GM19372 (cell line): ENCODE data around the gene RPL4.
"Not testable (repeated sequence)": the region's sequence is repeated elsewhere in the genome, so short reads cannot be mapped to it uniquely, and the experiment has no call there.

ENCODE experiments used
- ATAC-seq: cut with Tn5 transposase; IDR thresholded peaks from one replicate; pipeline ENCODE4 v1.9.1; 2021; ENCODE audit warnings: mild to moderate bottlenecking, low read depth, moderate library complexity; ENCODE audit not compliant: unreplicated experiment

Gene RPL4

DNA sequence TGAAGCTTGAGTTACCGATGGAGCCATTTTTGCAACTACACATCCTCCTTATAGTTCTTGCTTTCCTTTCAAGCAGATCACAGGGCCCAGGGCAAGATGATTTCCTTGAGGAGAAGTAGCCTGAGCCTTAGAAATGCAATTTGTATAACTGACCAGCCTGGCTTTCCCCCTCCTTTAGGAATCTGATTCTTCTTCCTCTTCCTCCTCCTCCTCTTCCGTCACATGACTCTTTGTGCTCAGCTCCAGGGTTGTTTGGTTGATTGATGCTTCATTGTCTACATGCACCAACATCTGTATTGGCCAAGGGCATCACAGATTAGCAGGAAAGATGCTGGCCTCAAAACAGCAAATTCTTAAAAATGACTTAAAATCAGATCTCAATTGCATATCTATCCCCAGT, 10.4 kb downstream of the RPL4 start:
- ATAC-seq: no peak

DNA sequence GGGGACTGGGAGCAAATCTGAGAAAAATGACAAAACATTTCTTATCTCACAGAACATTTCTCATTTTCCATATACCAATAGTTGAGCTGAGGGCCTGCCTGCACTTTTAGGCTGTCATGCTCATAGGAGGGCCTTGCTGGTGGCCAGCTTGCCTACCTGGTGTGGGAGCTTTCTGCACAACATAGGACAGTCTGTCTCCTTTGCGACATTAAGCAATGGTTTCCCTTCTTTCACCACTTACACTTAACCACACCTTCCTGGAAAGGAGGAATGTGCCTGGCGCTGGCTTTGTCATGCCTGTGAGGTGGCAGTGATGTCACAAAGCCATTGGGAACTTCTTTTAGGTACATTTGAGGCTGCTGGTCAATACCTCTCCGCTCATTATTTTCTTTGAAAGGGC, 12.8 kb downstream of the RPL4 start:
- ATAC-seq: no peak

DNA sequence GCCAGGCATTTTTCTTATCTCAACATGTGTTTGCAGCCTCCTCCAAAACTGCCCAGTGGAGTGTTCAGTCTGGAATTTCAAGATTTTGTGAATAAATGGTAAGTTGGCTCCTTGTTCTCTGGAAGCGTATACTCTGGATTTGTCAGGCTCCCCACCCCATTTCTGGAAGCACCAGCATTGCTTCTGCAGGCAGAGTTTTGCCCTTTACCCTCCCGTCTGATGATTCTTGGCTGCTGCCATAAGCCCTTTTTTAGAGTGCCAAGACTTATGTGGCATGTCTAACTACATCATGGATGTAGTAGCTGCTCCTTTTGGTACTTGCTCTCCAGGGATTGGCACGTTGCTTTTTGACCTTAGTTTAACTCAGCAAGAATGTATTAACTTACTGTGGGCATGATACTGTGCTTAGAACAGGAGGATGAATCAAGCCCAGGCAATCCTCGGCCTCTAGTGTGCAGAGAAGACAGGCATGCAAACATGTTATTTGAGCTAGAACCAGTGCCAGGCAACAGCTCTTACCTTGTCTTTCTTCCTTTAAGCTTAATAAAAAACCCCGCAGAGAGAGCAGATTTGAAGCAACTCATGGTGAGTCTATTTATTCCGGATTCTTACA, 15.4 kb downstream of the RPL4 start:
- no peak for ATAC-seq

- ATAC-seq: no peak
Observed at GRCh38 chr15:66488525-66488924, 16.1 kb downstream of the RPL4 start.

DNA sequence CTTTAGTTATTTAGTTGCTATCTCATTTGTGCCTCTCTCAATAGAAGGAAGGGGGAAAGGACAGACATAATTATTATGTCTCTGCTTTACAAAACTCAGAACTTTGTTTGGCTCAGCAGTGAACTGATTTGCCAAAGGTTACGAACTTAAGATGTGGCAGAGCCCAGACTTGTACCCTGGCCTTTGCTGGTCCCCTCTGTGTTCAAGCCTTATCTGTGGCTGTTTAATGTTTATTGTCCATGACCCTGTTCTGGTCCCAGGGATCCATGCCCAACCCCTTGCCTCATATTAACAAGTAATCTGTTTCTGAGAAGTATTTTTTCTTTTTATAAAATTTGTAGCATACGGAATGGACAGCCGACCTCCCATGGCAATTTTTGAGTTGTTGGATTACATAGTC, 17.8 kb downstream of the RPL4 start:
- ATAC-seq: no peak

DNA sequence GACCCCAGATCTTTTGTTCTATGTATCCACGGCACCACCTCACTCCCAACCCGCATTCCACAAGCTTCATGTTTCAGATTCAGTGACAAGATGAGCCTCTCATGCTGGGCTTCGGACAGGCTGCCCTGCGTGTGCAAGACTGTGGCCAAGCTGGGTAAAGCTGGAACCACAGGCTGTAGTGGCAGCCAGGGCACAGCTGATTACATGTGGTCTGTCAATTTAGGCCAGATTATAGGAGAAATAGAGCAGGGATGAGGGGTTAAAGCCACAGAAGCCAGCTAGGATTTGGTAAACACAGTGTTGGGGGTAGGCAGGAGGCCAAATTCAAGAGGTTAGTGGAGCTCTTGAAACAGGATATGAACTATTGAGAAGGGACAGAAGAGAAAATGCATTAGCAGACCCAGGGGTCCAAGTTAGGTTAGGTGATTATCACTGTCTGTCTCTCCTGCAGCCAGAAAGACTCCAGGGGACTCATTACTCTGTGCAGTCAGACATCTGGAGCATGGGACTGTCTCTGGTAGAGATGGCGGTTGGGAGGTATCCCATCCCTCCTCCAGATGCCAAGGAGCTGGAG, 20.0 kb downstream of the RPL4 start:
- no peak for ATAC-seq

- no peak for ATAC-seq
Observed at GRCh38 chr15:66483131-66483566, 21.5 kb downstream of the RPL4 start.

DNA sequence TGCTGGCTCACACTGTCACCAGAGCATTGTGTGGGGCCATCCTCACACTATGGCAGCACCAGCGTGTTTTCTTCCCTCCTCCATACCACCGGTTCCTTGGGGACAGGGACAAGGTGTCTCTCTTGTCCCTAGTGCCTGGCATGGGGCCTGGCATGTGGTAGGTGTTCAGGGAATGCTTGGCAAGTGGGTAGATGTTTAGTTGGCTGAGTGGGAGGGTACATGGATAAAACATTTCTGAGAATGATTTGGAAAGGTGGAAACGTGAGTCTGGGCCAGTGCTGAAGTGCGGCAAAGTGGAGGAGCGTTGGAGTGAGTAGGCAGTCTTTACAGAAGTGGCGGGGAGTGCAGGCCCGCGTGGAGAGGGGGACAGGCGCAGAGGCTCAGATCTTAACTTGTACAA, 22.1 kb downstream of the RPL4 start:
- no peak for ATAC-seq

DNA sequence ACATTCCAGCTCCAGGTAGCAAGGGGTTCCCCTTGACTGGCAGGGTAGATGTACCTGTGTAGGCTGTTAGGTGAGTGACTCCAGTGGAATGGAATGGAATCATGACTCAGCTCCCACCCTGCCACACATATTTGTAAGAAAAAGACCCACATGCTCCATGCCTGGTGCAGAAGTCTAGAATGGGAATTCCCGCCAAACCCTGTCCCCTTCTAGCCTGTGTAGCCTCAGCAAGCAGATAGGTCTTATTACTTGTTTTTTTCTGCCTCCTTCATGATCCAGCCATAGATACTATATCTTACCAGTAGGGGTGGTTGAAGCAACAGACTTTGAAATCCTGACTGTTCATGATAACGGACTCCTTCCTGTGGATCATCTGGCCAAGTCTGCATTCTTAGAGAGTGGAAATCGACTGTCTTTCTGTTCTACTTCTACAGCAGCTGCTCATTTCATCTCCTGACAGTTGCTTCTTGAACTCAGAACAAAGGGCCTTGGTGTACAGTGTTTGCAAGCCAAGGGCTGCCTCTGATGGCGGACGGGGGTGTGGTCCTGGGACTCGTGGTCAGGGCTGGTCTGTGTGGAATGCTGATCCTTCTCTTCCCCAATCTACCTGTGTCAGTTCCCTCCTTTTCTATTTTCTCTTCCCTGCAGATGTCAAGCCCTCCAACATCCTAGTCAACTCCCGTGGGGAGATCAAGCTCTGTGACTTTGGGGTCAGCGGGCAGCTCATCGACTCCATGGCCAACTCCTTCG, 23.4 kb downstream of the RPL4 start:
- ATAC-seq: no peak

- ATAC-seq: no peak
Observed at GRCh38 chr15:66480267-66480666, 24.4 kb downstream of the RPL4 start.

DNA sequence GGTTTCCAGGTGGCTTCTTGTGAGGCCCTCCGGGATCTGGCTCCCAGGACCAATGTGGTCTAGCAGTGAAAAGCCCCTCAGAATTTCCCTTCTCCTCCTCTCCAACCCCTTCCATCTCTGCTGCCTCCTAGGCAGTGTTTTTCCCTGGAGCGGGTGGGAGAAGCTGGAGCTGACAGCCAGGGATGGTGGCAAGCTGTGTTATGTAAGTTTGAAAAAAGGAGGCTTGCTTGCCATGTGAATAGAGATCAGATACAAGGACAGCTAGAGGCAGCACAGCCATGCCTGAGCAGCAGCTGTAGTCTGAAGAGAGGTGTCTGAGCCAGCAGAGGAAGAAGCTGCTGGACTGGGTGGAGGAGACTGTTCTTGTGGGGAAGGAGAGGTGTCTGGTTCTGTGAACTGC, 27.6 kb downstream of the RPL4 start:
- ATAC-seq: no peak

GRCh38 chr15:66476535-66476934, 28.1 kb downstream of the RPL4 start:
- ATAC-seq: no peak

DNA sequence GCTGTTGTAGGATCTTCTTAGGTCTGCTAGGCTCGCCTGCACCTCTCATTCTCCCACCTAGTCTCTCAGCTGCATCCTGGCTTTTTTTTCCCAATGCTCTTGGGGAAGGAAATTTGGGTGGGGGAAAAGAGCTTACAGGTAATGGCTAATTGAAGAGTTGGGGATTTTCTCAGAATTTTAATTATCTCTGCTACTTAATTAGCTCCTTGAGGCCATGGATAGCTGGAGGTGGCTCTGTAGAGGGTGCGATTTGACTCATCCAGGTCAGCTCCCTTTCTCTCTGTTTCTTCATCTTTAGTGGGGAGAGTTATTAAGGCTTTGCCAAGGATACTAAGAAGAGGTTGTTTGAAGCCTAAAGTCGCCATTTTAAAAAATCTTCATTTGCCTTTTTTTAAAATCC, 29.7 kb downstream of the RPL4 start:
- no peak for ATAC-seq

DNA sequence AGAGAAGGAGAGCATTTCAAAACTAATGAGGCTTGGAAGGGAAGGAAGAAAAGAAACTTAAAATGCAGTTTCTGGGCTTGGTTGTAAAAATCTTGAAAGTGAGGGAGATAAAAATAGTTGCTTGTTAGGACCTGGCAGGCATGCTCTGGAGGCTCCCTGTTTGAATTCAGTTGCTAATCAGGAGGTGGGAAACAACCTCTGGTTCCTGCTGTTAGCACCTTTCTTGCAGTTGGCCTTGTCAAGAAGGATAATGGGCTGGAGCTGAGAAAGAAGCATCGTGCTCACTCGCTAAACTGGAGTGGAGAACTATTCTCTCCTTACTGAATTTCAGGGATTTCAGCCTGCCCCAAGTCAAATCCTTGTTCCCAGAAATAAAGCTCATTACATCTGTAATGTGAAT, 30.5 kb downstream of the RPL4 start:
- no peak for ATAC-seq

- peak; percentile 72 for ATAC-seq
Observed at GRCh38 chr15:66472176-66472999, 32.3 kb downstream of the RPL4 start.

- ATAC-seq: not testable (repeated sequence)
Observed at GRCh38 chr15:66470825-66471224, 33.8 kb downstream of the RPL4 start.

- not testable (repeated sequence) for ATAC-seq
Observed at GRCh38 chr15:66467162-66468040, 37.3 kb downstream of the RPL4 start.

GRCh38 chr15:66465294-66465693, 39.4 kb downstream of the RPL4 start:
- ATAC-seq: not testable (repeated sequence)

- no peak for ATAC-seq
Observed at GRCh38 chr15:66462627-66463026, 42.0 kb downstream of the RPL4 start.

GRCh38 chr15:66461917-66462316, 42.7 kb downstream of the RPL4 start:
- ATAC-seq: no peak
